ENCODE data around the gene MR1.

DNA sequence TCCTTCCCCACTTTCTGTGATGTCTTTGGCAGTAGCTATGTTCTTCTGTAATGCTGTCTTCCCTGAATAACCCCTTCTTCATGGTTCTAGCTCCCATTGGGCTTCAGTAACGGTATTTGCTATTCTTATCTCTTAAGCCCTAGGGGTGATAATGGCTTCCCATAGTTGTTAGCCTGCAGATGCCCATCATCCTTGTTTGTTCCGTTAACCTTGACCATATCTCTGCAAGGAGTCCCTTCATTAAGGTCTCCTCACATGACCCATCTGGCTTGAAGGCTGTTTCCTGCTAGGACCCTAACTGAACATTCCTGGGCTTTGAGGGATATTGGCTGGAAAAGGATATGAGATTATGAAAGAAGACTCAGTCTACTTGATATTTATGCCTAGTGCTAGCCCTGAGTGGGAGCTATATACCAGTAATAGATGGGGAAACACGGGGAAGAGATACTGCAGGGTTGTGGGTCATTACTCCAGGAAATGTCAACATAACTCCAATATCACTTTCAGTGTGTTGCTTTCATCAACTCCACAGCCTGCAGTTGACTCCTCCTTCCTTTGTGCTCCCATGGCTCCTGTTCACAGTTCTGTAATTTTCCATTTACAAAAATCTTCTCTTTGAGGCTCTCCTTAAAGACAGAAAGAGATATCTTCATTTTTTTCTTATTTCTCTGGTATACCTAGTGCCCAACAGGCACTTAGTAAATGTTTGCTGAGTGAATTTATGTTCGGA is 2.5 kb downstream of the MR1 start:
- TF ChIP-seq, protein P1, sequence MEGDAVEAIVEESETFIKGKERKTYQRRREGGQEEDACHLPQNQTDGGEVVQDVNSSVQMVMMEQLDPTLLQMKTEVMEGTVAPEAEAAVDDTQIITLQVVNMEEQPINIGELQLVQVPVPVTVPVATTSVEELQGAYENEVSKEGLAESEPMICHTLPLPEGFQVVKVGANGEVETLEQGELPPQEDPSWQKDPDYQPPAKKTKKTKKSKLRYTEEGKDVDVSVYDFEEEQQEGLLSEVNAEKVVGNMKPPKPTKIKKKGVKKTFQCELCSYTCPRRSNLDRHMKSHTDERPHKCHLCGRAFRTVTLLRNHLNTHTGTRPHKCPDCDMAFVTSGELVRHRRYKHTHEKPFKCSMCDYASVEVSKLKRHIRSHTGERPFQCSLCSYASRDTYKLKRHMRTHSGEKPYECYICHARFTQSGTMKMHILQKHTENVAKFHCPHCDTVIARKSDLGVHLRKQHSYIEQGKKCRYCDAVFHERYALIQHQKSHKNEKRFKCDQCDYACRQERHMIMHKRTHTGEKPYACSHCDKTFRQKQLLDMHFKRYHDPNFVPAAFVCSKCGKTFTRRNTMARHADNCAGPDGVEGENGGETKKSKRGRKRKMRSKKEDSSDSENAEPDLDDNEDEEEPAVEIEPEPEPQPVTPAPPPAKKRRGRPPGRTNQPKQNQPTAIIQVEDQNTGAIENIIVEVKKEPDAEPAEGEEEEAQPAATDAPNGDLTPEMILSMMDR (IDR thresholded peaks at IDR 0.05): no peak
- no peak for TF ChIP-seq POLR2A (IDR thresholded peaks at IDR 0.05)
